HCEC 1CT (cell line): ENCODE data around the gene UCP3.

Experiments
- DNase-seq: peaks from one replicate; pipeline ENCODE4 v3.0.0-alpha.2; 2017

UCP3 gene, protein sequence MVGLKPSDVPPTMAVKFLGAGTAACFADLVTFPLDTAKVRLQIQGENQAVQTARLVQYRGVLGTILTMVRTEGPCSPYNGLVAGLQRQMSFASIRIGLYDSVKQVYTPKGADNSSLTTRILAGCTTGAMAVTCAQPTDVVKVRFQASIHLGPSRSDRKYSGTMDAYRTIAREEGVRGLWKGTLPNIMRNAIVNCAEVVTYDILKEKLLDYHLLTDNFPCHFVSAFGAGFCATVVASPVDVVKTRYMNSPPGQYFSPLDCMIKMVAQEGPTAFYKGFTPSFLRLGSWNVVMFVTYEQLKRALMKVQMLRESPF

DNA sequence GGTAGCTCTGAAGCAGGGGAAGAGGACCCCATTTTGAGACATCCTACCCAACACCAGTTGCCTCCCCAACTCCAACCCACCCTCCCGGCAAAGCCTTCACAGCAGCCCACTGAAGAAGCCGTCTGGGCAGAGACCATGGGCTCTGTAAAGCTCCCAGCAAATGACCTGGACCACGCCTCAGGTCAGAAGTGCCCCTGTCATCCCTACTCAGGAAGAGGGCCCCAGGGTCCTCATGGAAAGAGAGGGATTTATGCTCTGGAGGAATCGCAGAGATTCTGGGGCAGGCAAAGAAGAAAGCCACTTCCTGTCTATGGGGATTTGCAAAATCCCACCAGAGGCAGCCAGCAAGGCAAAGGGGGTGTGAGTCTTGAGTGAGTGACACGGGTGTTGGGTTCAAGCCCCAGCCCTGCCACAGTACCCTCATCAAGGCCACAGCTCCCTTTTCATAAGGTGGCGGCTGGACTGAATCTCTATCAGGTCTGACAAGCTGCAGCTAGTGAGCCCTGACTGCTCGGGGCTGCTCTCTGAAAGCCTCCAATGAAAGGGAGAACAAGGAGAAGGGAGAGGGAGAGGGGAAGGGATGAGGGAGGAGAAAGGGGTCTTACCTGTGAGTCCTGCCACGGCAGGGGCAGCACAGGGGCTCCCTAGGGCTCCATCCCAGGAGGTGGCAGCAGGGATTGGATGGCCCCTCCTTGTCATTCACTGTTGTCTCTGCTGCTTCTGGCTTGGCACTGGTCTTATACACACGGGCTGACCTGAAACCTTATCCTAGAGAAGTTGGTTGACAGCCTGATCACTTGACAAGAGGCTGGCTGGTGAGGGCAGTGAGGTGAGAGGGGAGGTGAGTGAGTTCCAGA, at the start of gene UCP3:
Gene UCP3, minus strand, starts transcription at position 713 of the 857 bp plus-strand sequence. CDS start 2,043 bp downstream, outside the sequence.
- no peak for DNase-seq

DNA sequence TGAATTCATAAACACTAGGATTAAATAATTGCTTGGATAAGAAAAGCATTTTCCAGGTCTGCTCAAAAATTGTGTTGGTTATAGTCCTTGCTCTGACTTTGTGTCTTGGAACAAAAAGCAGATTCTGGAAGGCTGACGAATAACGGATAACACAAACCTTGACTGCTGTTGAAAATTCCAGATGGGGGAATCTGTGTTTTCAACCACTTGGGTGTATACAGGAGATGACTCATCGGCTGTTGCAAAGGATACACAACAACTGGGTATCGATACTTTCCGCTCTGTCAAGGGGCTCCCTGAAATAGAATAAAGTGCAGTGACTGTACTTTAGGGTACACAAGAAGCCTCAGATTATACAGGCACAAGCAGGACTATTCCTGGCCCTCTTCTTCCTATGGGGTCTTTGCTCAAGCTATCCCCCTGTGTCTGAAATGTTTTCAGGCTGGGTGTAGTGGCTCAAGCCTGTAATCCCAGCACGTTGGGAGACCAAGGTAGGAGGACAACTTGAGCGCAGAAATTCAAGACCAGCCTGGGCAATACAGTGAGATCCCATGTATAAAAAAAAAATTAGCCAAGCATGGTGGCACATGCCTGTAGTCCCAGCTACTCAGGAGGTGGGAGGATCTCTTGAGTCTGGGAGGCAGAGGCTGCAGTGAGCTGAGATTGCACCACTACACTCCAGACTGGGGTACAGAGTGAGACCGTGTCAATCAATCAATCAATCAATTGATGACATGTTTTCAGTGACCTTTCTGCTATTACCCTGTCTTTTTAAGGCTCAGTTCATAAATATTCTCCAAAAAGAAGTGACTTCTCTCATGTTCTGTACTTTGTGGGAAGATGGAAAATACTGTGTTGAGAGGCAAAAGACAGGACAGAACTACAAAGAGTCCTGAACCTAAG, 48.6 kb upstream of the UCP3 start:
- peak; percentile 91 for DNase-seq

DNA sequence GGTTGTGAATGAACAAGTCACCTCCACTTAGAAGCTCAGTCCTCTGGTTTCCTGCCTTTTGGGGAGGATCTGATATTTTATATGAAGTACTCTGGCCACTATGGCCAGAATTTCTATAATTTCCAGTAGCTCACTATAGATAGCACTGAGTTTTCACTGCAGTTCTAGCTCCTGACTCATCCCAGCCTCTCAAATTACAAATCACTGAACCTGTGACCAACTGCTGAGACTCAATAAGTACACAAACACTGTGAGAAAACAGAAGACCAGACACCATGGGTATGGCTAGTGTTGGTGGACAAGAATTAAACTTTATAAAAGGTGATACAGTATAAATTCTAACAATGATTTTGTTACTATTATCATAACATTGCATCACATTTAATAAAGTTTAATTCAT, 47.1 kb upstream of the UCP3 start:
- peak; percentile 82 for DNase-seq

DNA sequence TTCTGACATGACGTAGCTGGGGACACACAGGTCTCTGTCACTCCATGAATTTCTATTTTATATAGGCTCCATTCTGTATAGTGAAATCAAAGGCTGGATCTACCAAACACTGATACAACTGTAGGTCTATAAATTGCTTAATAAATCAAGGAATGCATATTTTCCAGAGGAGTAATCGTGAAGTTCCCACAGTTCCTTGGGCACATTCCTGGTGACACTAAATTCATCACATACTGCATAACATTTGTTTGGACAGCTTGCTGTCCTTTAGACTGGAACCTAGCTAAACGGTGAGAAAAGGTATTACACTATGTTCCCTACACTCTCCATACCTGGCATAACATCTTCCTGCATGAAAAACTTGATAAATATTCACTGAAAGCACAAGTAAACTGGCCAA, 41.6 kb upstream of the UCP3 start:
- peak; percentile 56 for DNase-seq

DNA sequence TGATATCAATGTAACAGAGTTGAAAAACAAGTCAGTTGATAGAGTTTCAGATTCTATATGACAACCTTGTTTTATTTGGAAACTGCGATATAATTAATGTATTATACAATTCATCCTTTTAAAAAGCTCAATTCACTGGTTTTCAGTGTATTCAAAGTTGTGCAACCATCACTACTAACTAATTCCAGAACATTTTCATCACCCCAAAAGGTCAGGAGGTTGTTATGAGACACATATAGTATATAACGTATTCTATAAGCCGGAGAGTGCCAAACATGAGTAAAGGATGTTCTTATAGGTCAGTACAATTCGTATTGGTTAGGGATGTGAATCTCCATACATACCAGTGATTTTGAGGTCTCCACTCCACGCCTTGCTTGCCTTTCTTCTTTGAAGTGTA, 40.1 kb upstream of the UCP3 start:
- DNase-seq, result peak; percentile 54

DNA sequence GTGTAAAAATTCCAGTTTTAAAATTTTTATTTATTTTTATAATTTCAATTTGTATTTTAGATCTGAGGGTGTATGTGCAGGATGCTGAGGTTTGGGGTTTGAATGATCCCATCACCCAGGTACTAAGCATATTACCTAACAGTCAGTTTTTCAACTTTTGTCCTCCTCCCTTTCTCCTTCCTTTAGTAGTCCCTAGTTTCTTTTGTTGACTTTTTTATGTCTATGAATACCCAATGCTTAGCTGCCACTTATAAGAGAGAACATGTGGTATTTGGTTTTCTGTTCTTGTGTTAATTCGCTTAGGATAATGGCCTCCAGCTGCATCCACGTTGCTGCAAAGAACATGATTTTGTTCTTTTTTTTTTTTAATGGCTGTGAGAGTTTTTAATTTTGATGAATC, 35.7 kb upstream of the UCP3 start:
- no peak for DNase-seq

DNA sequence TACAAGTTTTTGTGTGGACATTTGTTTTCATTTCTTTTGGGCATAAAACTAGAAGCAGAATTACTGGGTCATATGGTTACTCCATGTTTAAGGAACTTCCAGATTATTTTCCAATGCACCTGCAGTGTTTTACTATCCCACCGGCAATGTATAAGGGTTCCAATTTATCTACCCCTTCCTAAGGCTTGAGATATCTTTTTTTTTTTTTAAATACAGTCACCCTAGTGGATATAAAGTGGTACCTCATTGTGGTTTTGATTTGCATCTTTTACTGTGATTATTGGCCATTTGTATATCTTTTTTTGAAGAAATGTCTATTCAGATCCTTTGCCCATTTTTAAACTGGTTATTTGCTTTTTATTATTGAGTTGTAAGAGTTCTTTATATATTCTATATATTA, 34.6 kb upstream of the UCP3 start:
- DNase-seq, result no peak

DNA sequence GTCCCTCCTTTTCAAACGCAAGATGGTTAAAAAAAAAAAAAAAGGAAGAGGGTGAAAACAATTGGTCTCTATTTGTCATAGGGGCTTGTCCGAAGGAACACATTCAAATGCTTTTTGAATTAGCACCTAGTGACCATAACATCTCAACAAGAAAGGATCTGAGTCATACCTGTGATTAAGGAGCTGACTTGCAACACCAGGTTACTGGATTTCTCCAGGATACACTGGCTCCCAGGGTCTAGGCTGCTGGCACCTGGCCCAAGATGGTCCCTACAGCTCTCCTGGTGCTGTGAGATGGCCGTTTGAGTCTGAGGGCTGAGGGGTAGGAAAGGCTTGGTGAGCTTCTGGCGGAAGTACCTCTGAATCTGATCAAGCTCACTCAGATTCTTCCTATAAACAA, 28.4 kb upstream of the UCP3 start:
- DNase-seq, result peak; percentile 52

DNA sequence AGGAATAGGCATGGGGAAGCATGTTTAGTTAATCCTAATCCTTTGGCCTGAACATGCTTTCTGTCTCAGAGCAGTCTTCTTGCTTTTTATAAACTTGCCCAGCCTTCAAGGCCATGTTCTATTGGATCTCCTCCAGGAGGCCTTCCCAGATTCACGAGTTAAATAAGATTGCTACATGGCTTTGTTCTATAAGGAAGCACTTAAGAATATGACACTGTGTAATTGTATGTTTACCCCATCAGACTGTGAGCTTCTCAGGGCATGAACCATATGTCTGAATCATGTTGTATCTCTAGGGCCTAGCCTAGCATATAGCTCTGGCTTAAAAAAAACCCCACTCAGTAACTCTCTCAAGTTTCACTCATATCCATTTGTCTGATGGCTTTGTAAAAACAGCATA, 26.4 kb upstream of the UCP3 start:
- peak; percentile 21 for DNase-seq

DNA sequence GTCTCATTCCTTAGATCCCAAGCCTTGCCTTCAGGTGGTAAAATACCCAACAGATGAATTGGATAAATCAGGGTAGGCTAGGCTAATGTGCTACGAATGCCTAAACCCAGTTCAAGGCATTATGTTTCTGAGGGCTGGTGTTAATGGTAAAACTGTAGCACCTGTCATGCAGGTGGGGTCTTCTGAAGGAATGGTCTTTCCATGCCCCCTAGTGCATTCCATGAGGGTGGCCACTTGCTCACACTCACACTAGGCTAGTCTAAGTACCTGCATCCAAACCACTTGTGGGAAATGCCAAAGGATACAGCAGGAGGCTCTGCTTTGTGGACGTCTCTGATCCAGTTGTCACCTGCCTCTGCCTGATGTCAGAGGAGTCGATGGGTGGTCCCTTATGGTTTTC, 24.2 kb upstream of the UCP3 start:
- no peak for DNase-seq

DNA sequence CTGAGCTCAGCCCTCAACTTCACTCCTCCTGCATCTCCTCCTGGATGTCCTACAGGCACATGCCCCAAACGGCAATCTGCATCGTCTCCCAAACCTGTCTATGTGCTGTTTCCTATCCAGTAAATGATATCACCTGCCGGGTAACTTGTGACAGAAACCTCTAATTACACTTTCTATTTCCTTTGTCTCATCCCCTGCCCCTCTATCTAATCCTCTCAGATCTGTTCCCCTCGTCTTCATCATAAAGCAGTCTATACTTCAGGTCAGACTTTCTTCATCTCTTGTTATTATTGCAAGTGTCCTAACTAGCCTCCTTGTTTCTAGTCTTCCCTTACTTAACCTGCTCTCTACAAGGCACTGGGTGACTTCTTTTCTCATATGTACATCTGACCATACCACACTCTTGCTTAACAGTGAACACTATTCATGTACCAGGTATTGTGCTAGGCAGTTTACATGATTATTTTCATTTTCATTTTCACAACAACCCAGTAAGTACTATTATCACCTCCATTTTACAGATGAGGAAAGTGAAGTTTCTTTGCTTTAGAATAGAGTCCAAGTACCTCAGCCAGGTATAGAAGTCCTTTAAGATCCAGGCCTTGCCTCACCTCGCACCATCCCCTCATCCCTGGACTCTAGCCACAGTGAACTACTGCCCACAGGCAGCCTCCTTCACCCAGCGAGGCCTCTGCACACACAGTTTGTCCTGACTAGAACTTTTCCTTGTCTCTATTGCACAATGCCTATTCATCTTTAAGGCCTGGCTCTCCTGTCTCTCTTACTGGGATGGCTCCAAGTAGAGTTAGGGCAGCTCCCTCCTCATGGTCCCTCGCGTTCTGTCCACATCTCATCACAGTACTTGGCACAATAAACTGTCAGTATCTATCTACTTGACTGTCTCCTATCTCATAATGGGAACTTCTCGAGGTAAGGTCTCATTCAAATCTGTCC, 22.1 kb upstream of the UCP3 start:
- DNase-seq, result no peak

DNA sequence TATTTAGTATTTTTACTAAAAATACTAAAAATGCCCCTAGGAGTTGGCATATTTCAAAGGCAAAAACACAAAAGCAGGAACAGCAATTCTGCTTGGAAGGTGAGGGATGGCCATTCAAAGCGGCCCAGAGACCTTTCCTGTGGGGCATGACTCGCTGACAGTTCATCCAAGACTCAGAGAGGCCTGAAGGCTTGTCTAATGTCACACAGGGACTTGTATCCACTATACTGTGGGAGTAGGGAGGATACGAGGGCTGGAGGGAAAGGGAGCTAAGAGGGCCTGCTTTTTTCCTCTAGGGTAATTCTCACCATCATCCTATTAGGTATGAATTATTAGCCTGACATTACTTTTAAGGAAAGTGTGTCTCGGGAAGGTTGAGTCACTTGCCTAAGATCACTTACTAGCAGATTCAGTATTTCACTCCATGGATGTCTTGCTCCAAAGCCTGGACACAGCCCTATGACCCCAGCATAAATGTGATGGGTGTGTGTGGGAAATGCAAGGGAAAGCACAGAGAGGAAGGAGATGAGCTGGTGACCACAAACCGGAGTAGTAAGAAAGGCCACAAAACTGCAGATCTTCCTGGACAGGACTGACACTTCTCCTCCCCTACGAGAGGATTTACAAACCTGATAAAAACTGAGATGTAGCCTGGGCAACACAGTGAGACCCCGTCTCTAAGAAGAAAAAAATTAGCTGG, 16.7 kb upstream of the UCP3 start:
- peak; percentile 76 for DNase-seq

DNA sequence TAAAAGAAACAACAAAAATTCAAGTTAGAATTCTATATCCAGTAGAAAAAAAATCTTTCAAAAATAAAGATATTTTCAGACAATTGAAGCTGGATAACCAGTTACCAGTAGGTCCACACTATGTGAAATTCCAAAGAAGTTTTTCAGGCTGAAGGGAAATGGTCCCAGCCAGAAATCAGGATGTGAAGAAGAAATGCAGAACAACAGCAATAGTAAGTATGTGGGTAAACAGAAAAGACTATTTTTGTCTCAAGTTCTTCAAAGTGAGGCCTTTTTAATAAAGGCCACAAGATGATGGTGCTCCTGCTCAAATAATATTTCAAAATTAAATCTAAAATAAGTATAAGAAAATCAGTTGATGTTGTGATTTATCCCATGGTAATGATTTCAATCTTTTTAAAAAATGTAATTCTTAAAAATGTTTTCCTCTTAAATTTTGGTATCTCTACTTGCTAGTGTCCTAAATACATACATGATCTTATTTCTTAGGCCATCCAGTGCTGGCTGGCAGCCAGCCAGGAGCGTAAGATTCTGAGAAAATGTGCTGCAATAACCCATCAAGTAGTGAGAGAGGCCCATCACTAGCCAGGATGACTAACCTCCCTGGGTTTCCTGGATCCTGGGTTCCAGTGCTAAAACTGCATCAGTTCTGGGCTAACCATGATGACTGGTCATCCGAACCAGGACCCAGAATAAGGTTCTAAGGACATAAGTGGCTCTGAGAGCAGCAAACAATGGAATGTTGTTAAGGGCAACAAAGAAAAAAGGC, 15.6 kb upstream of the UCP3 start:
- peak; percentile 82 for DNase-seq

DNA sequence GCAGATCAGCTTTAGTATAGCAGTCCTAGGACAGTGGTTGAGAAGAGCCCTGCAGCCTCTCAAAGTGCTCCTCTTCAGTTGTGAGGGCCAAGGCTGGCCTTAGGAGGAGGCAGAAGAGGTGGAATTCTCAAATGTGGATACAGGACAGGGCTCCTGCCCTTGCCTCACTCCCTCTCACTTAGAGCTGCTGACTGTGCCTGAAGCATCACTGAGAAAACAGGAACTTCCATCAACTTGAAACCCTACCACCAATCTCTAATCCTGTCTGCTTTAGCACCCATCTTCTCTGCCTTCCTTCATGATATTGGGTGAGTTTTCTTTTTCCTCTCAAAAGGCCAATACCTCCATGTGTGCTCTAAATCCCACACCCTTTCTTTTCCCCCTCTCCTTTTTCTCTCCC, 14.4 kb upstream of the UCP3 start:
- no peak for DNase-seq

DNA sequence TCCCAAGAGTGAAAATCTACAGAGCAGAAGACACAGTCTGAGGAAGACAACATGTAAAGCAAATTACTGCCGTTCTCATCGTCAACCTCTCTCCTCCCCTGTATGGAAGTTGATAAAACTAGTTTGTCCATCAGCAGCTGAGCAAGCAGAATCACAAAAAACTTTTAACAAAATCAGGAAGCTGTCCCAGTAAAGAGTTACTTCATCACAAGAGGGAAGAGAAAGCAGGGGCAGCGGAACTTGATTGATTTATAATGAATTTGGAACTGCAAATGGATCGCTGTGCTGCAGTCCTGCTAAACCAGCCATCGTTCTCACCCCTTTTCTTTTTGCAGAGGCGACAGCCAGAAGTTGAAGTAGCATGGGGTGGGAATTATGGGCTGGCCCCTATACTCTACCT, 13.7 kb upstream of the UCP3 start:
- no peak for DNase-seq

DNA sequence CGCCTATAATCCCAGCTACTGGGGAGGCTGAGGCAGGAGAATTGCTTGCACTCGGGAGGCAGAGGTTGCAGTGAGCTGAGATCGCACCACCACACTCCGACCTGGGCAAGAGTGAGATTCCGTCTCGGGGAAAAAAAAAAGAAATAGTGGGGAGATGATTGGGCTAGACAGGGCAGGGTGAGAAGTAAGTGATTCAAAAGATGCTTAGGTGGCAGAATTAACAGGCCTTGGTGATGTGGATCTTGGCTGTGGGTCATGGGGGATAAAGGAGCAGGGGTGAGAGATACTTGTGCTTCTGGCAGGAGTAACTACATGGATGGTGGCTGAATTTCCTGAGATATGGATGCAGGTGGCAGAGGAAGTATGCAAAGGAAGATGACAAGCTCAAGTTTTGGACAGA, 13.1 kb upstream of the UCP3 start:
- no peak for DNase-seq

DNA sequence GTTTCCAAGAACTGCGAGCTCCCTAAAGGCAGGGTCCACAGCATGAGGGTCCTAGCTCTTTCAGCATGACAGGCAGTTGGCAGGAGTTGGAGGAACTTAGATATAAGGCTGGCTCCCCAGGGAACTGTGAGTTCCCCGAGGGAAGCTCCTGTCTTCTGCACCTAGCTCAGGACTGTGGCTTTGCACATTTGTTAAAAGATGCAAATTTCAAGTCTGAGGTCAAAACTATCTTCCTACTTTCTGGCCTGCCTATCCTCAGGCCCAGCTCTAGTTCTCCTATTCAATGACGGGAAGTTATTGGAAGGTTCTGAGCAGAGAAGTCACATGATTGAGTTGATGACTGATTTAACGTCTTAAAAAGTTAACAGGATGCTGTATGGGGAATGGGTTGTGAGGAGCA, 11.7 kb upstream of the UCP3 start:
- DNase-seq, result no peak

DNA sequence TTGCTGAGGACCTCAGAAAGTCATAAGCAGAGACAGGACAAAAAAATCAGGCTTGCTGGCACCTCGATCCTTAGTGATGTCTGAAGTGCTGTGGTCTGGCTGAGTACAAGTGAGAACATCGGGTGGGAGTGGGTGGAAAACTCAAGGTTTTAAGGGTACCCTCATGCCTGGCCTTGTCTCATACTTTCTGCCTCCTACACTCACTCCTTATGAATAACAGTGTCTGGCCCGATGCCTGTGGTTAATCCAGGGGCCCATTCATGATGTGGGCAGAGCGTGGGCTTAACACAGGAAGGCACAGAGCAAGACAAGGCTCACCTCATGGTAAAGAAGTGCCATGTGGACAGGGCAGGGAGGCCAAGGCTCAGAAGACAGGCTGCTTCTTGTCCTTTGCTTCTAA, 11.0 kb upstream of the UCP3 start:
- DNase-seq, result no peak

DNA sequence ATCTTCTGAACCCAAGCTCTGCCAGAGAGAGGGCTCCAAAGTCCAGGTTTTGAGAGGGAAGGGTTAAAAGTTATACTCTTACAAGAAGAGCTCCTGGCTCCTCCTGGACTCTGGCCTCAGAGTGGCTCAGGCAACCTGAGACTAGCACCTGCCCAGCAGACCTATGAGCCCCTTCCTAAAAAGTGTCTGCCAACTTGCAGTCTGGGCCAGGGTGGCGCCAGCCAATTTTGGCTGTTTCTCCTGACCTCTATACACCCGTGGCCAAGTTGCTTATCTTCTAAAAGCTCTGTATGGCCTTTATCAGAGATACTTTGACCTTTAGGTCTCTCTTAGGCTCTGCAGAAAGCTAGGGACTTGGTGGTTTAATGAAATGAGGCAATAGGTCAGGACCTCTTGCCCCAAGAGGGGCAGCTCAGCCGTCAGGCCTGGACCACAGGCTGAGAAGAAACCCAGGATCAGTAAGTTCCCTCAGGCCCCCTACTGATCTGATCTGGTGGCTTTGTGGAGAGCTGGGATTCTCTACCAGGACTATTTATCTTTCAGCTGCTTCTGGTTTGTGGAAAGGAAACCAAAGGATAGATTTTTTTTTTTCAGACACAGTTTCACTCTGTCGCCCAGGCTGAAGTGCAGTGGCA, 10.3 kb upstream of the UCP3 start:
- no peak for DNase-seq

DNA sequence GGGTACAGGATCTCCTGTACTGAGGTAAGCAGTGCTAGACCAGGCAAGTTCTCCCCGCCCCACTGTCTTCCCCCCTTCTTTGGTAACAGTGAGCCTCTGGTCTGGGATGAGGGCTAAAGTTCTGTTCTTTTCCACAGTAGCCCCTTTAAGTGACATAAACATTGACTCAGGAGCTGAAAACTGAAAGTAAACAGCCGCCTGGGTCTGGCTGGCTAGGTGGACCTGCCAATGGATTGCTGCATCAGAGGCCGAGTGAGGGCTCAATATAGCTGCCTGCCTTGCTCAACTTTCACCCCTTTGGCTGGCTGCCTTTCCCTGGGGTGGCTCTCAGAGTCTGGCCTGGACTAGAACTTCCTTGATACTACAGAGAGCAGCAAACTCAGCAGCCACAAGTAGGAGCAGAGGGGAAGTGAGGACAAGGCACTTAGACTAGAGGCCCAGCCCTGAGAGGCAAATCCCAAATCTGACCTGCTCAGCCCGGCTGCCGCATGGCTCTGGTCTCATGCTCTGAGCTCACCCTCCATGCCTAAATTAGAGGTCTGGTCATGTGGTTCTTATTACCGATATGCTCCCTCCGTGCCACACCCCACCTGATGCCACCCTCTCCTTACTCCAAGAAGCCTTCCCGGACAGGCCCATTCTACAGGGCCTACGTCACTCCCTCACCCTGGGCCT, 9.6 kb upstream of the UCP3 start:
- DNase-seq, result peak; percentile 80
